Hematopoietic multipotent progenitor cell treated with erythropoietin and hydrocortisone succinate and interleukin-3 and kit ligand, for 8 days (in vitro differentiated cells): Measurements from ENCODE around the gene COG8.

Experiments
- DNase-seq: peaks from one replicate; pipeline ENCODE4 v3.0.0-alpha.2; 2015

COG8 gene

GRCh38 chr16:69283851-69284250 lies 55.5 kb downstream of the COG8 start:
- DNase-seq = no peak

GRCh38 chr16:69277413-69277812 lies 62.0 kb downstream of the COG8 start:
- DNase-seq = no peak
